DMS 273 (cell line): Measurements from ENCODE around the gene TMEM52.
A peak's percentile ranks its signal among the peaks of the same experiment; 100 is the strongest.

Source experiments
- DNase-seq: peaks from one replicate; lab custom pipeline; 2025; ENCODE audit not compliant: unreplicated experiment; lab: John Stamatoyannopoulos, UW

Gene TMEM52

DNA sequence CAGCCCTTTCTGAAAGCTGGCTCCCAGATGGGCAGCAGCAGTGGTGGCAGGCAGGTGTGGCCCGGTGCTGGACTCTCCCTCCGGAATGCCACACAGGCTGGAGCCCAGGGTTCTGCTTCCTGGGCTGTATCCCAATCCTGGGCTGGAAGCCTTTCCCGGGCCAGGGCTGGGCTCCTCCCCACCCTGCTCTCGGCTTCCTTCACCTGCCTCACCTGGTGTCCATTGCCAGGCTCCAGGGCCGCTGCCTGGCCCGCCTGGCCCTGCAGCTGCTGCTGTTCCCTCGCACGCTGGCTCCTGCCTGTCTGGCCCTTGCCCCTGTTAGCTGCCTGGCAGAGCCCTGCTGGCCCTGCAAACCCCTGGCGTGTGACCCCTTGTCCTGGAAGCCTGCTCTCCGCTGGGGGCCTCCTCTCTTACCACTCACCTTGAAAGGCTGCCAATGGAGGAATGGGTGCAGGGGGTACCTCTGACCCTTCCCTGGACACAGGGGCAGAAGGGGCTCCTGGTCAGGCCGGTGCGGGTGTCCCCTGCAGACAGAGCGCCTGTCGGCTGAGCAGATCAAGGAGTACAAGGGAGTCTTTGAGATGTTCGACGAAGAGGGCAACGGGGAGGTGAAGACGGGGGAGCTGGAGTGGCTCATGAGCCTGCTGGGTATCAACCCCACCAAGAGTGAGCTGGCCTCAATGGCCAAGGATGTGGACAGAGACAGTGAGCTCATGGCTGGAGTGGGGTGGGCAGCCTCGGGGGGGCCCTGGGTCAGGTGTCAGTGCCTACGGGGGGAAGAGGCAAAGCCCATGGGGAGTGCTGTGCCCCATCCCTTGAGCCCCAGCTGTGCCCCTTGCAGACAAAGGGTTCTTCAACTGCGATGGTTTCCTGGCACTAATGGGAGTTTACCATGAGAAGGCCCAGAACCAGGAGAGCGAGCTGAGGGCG lies 2.9 kb downstream of the TMEM52 start:
- no peak for DNase-seq

DNA sequence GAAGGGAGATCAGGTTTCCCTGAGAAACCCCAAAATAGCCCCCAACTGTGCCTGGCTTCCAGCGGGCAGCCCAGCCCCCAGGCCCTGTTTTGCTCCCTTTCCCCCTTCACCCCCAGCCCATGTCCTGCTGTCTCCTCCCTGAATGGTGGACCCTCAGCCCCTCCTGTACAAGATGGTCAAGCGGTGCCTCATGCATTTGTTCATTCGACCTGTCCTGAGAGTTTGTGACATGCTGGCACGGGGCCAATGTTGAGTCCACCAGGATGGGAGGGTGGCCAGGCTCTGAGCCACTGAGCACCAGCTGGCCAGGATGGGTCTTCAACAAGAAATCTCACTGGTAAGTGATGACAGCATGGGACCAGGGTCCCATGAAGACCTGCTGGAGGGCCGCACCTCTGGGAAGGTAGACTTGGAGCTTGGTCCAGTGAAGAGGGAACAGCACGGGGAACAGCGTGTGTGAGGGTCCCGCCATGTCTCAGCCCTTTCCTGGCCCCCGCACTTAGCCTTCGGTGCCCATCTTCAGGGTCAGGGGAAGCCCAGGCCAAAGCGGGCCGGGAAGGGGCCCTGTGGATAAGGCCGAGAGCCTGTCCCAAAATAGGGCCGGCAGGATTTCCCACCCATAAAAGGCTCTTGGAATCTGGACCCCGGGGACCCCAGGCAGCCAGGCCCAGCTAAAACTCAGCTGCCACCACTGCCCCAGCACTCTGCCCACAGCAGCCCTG lies 3.9 kb downstream of the TMEM52 start, which contains the start of gene CALML6:
CALML6 (plus strand) TSS at position 290 of the 722 bp plus-strand sequence; CDS start at position 311, 21 bp downstream.
- no peak for DNase-seq

DNA sequence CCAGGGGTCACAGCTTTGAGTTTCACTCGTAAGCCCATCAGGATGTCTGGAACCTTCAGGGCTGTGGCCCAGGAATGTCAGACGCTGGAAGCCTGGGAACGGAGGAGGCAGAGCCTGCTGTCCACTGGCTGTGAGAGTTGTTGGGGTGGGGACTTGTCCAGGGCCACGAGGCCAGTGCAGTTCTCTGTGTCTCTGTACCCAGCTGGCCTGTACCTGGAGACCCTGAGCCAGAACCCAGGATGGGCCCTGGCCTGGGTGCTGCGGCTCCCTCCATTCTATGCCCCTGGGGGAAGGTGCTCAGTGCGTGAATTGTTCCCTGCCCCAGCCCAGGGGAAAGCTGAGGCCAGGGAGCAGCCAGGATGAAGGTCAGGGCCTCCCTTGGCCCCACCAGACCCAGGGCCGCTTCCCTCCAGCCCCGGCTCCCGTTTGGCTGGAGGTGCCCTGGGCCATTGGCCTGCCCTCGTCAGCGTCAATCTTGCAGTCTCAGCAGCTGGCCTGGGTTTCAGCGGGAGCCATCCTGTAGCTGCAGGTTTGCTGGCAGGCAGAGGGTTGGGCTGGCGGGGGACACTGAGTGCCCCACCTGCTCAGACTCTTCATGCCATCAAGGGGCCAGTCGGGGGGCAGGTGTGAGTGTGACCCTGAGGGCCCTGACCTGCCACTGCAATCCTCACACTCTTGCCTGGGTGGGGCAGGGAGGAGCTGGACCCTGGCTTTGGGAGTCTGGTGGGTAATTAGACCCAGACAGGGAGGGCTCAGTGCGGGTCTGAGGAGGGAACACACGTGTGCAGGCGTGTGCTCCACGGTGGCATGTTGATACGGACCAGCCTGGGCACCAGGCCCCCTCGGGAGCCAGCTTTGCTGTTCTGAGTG lies 4.7 kb downstream of the TMEM52 start:
- DNase-seq: peak; percentile 44

DNA sequence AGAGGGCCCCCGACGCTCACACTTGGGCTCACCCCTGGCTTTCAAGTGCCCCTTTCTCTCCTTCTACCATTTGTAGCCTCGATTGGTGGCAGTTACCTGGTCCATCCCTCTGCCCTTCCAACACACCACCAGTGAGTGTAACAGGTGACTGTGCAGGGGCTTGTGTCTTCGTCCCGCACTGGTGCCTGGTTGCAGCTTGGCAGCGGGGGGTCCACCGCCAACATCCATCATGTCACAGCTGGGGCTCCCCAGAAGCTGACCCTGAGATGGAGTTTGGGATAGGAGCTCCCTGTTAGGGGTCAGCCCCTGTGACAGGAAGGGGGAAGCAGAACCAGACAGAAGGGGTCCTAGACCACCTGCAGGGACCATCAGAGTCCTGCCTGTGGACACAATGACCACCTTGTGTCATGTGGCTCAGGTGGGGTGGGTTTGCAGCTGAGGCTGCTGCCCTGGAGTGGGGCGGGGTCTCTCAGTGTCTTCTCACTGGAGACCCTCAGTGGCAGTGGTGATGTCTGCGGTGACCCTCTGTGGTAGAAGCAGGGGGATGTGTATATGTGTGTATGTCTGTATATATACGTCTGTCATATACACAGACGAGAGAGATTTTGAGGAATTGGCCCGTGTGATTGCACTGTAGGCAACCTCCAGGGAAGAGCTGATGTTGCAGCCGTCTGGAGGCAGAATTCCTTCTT lies 7.6 kb downstream of the TMEM52 start:
- DNase-seq: no peak

DNA sequence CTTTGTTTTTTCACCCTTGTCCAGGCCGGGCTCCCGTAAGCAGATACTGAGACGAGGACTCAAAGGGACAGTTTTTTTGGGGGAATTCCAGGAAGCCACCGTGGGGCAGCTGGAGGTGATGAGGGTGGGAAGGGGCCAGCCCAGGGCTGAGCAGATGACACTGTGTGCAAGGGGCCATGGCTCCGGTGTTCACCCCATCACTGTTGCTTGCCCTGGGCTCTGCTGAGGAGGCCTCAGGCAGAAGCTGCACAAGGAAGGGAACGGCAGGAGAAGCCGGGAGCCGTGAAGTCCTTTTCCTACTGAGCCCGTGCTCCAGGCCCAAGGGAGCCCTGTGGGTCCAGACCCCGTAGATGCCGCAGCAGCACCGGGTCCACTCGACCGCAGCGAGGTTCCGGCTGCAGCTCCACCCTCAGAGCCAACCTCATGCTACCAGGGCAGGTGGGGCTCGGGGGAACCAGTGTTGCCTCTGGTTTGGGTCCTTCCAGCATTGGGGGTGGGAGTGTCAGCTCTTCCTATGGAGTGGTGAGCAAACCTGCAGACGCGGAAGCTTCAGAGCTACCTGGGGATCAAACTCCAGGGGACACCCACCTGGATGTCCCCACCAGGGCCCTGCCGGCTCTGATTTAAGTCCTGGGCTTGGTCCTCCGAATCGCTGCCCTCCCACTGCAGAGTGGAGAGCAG lies 8.3 kb downstream of the TMEM52 start:
- no peak for DNase-seq

DNA sequence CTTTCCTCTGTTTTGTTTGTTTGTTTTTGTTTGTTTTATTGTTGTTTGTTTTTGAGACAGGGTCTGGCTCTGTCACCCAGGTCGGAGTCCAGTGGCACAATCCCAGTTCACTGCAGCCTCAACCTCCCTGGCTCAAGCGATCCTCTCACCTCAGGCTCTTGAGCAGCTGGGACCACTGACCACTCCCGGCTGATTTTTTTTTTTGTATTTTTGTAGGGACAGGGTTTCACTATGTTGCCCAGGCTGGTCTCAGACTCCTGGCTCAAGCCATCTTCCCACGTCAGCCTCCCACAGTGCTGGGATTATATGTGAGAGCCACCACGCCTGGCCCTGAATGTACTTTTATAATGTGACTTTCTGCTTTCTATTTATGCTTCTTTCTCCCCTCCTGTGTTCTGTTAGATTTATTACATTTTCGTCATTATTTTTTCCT lies 9.0 kb downstream of the TMEM52 start:
- no peak for DNase-seq

DNA sequence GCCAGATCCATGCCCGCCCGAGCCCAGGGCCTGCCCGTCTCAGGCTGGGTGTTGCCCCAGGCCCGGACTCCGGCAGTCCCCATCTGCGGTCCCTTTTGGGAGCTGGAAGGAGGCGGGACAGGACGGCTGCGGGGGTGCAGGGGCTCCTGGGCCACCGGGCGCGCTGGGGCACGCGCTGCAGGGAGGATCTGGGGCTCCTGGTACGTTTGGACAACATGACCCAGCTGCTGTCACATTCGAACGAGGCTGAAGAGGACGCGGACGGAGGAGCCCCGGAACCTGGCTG lies 10.6 kb downstream of the TMEM52 start:
- no peak for DNase-seq

DNA sequence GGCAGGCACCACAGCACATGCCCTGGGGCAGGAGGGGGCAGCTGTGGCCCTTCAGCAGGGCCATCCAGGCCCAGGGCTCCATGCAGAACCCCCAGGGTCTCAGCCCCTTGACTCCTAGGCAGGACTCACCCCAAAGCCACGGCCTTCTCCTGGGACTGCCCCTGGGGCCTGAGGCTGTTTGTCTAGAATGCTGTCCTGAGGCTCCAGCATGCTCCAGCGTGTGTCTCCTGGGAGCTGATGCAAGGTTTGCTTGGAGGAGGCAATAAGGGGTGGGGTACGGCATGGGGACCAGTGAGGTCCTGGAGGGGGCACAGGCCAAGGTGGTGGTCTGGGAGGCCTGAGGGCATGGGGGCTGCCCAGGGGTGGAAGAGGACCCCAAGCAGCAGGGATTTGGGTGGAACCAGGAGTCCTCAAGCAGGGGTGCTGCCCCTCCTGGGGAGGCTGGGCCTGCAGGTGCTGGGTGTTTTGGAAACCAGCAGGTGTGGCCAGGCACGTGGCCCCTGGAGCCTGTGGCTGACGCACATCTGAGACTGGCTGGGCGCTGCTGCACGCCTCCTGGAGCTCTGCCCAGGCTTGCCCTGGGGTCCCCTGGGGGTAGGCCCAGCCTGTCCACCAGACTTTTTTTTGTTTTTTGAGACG lies 11.9 kb downstream of the TMEM52 start:
- peak; percentile 75 for DNase-seq

DNA sequence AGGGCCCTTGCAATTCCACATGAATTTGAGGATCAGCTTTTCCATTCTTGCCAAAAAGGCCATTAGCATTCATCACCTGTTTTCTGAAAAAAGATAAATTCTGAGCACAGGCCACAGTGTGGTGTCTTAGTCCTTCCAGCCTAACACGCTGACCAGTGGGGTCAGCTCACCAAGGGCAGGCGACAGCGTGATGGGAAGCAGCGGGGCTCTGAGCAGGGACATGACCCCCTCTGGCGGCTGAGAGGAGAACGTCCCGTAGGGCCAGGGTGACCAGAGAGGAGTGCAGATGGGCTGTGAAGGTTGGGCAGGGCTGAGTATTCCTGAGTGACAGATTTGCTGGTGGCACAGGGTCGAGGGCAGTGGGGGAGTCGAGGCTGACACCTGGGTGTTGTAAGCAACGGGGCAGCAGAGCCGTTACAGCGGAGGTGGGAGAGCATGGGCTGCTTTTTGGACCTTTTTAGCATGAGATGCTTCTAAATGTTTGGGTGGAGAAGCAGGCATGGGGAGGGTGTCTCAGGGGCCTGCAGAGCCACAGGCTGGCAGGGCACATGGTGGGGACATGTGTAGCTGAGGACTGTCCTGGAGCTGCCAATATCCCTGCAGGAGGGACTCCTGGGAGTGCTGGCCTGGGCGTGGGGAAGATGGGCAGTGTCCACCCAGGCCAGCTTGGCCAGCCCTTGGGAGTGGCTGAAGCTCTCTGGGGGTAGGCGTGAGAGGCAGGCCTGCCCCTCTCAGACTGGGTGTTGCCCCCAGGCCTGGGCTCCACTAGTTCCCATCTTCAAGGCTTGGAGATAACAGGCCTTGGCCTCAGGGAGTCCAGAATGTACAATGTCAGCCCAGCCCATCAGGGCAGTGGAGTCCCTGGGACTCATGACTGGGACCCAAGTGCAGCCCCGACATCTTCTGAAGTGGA lies 12.6 kb downstream of the TMEM52 start:
- DNase-seq: peak; percentile 87

DNA sequence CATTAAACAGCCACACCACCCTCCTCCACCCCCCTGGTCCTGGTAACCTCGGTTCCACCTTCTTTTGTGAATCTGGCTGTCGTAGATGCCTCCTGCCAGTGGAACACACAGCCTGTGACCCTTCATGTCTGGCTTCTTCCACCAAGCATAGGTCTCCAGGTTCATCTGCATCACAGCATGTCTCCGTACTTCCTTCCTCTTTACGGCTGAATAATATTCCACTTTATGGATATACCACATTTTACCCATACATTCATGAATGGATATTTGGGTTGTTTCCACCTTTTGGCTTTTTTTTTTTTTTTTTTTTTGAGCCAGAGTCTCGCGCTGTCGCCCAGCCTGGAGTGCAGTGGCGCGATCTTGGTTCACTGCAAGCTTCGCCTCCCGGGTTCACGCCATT lies 15.9 kb downstream of the TMEM52 start:
- no peak for DNase-seq

DNA sequence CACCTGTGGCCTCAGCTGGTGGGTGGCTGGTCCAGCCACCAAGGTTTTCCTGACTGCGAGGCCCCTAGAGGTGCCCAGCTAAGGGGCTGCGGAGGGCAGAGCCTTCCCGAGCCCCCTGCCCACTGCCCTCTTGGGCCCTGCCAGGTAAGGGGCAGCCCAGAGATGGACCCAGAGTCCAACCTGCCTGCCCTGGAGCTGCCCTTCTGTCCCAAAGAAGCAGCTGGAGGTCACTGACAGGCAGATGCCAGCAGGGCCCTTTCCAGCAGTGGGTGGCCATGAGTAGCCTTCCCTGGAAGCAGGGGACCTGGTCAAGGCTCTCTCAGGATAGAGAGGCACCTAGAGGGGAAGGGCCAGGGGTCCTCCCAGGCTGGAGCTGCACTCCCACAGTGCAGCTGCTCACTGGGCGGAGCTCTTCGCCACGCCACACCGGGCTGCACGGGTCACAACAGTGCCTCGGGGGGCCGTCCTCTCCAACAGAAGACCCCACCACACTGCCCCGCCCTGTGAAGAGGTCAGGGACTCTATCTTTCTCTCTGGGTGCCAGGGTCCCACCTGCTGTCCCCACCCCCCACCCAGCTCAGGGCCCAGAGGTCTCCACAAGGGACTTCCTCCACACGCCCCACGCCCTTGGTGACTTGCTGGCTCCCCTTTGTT lies 17.3 kb downstream of the TMEM52 start:
- no peak for DNase-seq

DNA sequence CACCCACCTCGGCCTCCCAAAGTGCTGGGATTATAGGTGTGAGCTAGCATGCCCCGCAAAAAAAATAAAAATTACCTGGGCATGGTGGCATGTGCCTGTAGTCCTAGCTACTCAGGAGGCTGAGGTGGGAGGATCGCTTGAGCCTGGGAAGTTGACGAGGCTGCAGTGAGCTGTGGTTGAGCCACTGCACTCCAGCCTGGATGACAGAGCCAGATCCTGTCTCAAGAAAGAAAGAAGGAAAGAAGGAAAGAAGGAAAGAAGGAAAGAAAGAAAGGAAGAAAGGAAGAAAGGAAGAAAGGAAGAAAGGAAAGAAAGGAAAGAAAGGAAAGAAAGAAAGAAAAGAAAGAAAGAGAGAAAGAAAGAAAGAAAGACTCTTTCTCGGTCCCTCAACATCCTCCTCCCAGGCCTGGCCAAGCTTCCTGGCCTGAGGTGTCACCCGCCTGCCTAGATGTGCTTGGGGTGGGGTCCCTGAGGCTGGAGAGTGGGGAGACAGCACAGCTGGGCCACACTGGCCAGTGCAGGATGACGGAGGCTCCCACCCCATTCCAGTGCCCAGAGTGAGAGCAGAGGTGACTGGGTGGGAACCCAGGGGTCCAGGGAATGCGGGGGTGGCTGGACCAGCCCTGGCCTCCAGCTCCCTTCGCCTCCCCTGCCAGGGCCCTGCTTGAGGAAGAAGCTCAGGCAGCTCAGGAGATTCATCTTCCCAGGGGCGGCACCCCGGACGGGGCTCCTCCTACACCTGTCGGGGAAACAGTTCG lies 18.0 kb downstream of the TMEM52 start:
- DNase-seq: no peak

DNA sequence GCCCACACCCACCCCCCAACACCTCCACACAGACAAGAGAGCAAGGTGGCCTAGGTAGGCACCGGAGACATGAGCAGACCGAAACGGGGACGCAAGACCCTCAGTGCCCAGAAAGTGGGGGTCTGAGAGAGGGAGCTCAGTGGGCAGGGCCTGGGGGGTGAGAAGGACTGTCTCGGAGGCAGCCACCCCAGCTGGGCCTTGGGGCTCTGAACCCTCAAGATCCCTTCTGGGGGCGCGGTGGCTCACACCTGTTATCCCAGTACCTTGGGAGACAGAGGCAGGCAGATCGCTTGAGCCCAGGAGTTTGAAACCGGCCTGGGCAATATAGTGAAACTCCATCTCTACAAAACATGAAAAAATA lies 19.1 kb downstream of the TMEM52 start:
- DNase-seq: no peak

DNA sequence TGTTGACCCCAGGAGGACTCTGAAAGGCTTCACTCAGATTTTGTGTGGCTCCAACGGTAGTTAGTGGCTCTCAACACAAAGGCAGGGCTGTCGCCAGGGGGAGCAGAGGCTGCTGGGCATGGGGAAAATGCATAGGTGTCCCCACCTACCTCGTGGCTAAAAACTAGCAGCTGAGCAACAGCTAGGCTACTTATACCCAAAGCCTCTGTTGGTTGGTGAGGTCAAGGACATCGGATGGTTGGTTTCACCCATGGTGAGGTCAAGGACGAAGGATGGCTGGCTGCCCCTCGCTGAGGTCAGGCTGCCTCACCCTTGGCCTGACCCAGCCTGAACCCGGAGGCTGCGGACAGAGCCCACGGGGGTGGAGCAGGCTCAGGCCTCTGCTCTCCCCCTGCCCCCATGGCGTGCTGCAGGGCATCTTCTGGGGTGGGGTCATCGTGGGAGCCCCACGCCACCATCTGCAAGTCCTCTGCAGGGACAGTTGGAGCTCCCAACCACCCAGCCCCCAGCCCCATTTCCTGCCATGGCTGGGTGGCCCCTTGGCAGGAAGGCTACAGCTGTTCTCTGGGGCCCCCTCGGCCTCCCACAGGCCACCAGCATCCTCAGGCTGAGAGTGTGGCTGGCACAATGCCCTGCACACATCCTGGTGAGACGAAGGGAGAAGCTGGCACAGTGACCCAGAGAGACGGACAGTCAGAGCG lies 19.7 kb downstream of the TMEM52 start:
- DNase-seq: no peak

DNA sequence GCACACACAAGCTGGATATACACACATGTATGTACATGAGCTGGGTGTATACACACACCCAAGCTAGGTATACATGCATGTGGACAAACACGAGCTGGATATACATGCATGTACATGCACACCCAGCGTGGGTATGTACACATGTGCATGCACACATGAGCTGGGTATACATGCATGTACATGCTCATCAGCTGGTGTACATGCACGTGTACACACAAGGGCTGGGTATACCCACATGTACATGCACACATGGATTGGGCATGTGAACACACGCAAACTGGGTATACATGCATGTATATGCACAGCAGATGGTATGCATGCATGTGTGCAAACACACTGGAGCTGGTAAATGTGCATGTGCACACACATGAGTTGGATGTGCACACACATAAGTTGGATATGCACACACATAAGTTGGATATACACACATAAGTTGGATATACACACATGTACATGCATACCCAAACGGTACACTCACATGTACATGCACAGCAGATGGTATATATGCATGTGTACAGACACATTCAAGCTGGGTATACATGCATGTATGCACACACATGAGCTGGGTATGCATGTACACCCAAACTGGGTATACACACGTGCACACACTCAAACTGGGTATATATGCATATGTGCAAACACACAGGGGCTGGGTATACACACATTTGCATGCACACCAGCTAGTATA lies 20.7 kb downstream of the TMEM52 start:
- DNase-seq: no peak
